Measurements from ENCODE around the gene GPATCH1.

GPATCH1 gene

GRCh38 chr19:33086955-33087354 lies 6.0 kb downstream of the GPATCH1 start:
- FAIRE-seq = no peak
- DNase-seq (ENCODE audit: insufficient read length, low spot score) = no peak
- TF ChIP-seq POLR2A (IDR thresholded peaks at IDR 0.05; ENCODE audit: low read depth, low read length) = no peak

- DNase-seq (ENCODE audit: insufficient read length, low spot score) (no peak), FAIRE-seq (no peak)
- no peak for TF ChIP-seq POLR2A (IDR thresholded peaks at IDR 0.05; ENCODE audit: low read depth, low read length)
Measured at GRCh38 chr19:33089010-33089409, 8.0 kb downstream of the GPATCH1 start.

- no peak for TF ChIP-seq POLR2A (IDR thresholded peaks at IDR 0.05; ENCODE audit: low read depth, low read length)
- FAIRE-seq = no peak
Measured at GRCh38 chr19:33090179-33090578, 9.2 kb downstream of the GPATCH1 start.

GRCh38 chr19:33093420-33094210 lies 12.6 kb downstream of the GPATCH1 start:
- no peak for FAIRE-seq
- DNase-seq (ENCODE audit: insufficient read length, low spot score) = no peak
- no peak for TF ChIP-seq POLR2A (IDR thresholded peaks at IDR 0.05; ENCODE audit: low read depth, low read length)

More at GRCh38 chr19:33090179-33090578, 9.2 kb downstream of the GPATCH1 start:
- no peak for DNase-seq (ENCODE audit: insufficient read length, low spot score)

GRCh38 chr19:33094436-33095067 lies 13.6 kb downstream of the GPATCH1 start:
- TF ChIP-seq POLR2A (IDR thresholded peaks at IDR 0.05; ENCODE audit: low read depth, low read length) = no peak
- DNase-seq (ENCODE audit: insufficient read length, low spot score) (no peak), FAIRE-seq (no peak)

GRCh38 chr19:33096005-33096404 lies 15.0 kb downstream of the GPATCH1 start:
- no peak for TF ChIP-seq POLR2A (IDR thresholded peaks at IDR 0.05; ENCODE audit: low read depth, low read length)
- DNase-seq (ENCODE audit: insufficient read length, low spot score) (no peak), FAIRE-seq (no peak)

GRCh38 chr19:33098055-33098534 lies 17.1 kb downstream of the GPATCH1 start:
- no peak for TF ChIP-seq POLR2A (IDR thresholded peaks at IDR 0.05; ENCODE audit: low read depth, low read length)
- DNase-seq (ENCODE audit: insufficient read length, low spot score) (no peak), FAIRE-seq (no peak)

- no peak for TF ChIP-seq POLR2A (IDR thresholded peaks at IDR 0.05; ENCODE audit: low read depth, low read length)
- FAIRE-seq (no peak), DNase-seq (ENCODE audit: insufficient read length, low spot score) (no peak)
Measured at GRCh38 chr19:33100894-33101644, 20.1 kb downstream of the GPATCH1 start.

- FAIRE-seq = no peak
- no peak for TF ChIP-seq POLR2A (IDR thresholded peaks at IDR 0.05; ENCODE audit: low read depth, low read length)
- DNase-seq (ENCODE audit: insufficient read length, low spot score) = no peak
Measured at GRCh38 chr19:33102893-33103292, 21.9 kb downstream of the GPATCH1 start.

- DNase-seq (ENCODE audit: insufficient read length, low spot score) (no peak), FAIRE-seq (no peak)
- TF ChIP-seq POLR2A (IDR thresholded peaks at IDR 0.05; ENCODE audit: low read depth, low read length) = no peak
Measured at GRCh38 chr19:33108161-33108560, 27.2 kb downstream of the GPATCH1 start.

GRCh38 chr19:33110137-33110910 lies 29.3 kb downstream of the GPATCH1 start:
- TF ChIP-seq POLR2A (IDR thresholded peaks at IDR 0.05; ENCODE audit: low read depth, low read length) = no peak
- FAIRE-seq = peak; percentile 20

GRCh38 chr19:33111587-33111986 lies 30.6 kb downstream of the GPATCH1 start:
- DNase-seq (ENCODE audit: insufficient read length, low spot score) = no peak
- TF ChIP-seq POLR2A (IDR thresholded peaks at IDR 0.05; ENCODE audit: low read depth, low read length) = no peak
- no peak for FAIRE-seq

More at GRCh38 chr19:33110137-33110910, 29.3 kb downstream of the GPATCH1 start:
- peak; percentile 54 for DNase-seq (ENCODE audit: insufficient read length, low spot score)

- no peak for TF ChIP-seq POLR2A (IDR thresholded peaks at IDR 0.05; ENCODE audit: low read depth, low read length)
- FAIRE-seq = no peak
- no peak for DNase-seq (ENCODE audit: insufficient read length, low spot score)
Measured at GRCh38 chr19:33114312-33114711, 33.3 kb downstream of the GPATCH1 start.
